HCT116 (cell line): ENCODE measurements around the gene FREM1.

ENCODE experiments used
- CEBPB ChIP-seq: IDR thresholded peaks from 2 replicates; pipeline ENCODE4 v1.6.1; 2012; ENCODE audit warnings: low read depth
- CTCF ChIP-seq, 3 experiments: fragments of 200-600 bp in 1 of 3; sonication (generic) in 1 of 3; IDR thresholded peaks in 2 of 3; conservative IDR thresholded peaks in 1 of 3; 2 replicates each; pipeline ENCODE4 v1.5.1; 2012 to 2017; ENCODE audit warnings: low read depth in 2 of 3, low read length in 2 of 3, antibody characterized with exemption in 1 of 3, borderline replicate concordance in 1 of 3, control low read depth in 1 of 3, mild to moderate bottlenecking in 1 of 3, mixed read lengths in 1 of 3, mixed run types in 1 of 3, moderate library complexity in 1 of 3; ENCODE audit not compliant: insufficient read depth in 1 of 3
- EGR1 ChIP-seq: IDR thresholded peaks from 2 replicates; pipeline ENCODE4 v1.6.1; 2012; ENCODE audit warnings: low read depth
- EZH2 ChIP-seq: fragments of 200-600 bp; sonication (generic); IDR thresholded peaks from 2 replicates; pipeline ENCODE4 v1.6.1; 2017; ENCODE audit warnings: antibody characterized with exemption, mixed run types
- MAX ChIP-seq: IDR thresholded peaks from 2 replicates; pipeline ENCODE4 v1.6.1; 2012
- POLR2A ChIP-seq: IDR thresholded peaks from 2 replicates; pipeline ENCODE4 v1.7.0; 2011; ENCODE audit warnings: borderline replicate concordance; ENCODE audit not compliant: insufficient read depth, insufficient read length; ENCODE audit errors: extremely low read depth
- POLR2AphosphoS5 ChIP-seq: IDR thresholded peaks from 2 replicates; pipeline ENCODE4 v1.6.1; 2011; ENCODE audit warnings: mild to moderate bottlenecking, low read depth, low read length, moderate library complexity
- RAD21 ChIP-seq: IDR thresholded peaks from 2 replicates; pipeline ENCODE4 v1.6.1; 2012; ENCODE audit warnings: low read depth, mild to moderate bottlenecking
- SIN3A ChIP-seq: IDR thresholded peaks from 2 replicates; pipeline ENCODE4 v1.6.1; 2012; ENCODE audit warnings: low read depth
- YY1 ChIP-seq: IDR thresholded peaks from 2 replicates; pipeline ENCODE4 v1.6.1; 2011; ENCODE audit warnings: low read length, low read depth, moderate library complexity, mild to moderate bottlenecking; ENCODE audit not compliant: insufficient replicate concordance; ENCODE audit errors: extremely low read depth
- ZNF274 ChIP-seq: fragments of 200-500 bp; sonication (Bioruptor generic); IDR thresholded peaks from 2 replicates; pipeline ENCODE4 v1.6.1; 2014; ENCODE audit warnings: mild to moderate bottlenecking, low read depth, low read length, inconsistent platforms
- TF ChIP-seq, protein P1 (sequence below): IDR thresholded peaks from 2 replicates; pipeline ENCODE4 v1.6.1; 2012; ENCODE audit warnings: low read depth

DNA sequence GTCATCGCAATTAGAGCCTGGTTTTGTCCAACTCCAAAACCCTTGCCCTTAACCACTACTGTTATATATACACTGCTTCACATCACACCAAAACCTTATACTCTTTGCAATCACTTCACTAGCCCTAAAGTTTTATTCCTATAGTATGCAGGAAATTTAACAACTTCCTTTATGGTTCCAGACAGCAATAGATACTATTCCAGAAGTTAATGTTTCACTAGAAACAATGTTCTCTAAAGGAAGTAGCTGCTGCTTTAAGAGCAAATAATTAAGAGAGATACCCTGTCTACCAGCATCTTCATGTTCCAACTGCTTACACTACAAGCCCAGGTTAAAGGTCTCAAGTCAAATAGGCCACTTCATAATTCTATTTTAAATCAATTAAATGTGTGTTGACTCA lies 22.0 kb downstream of the FREM1 start:
- TF ChIP-seq POLR2A (no peak), CTCF (IDR thresholded peaks at IDR 0.05 in 2 of 3, conservative IDR thresholded peaks at IDR 0.05 in 1 of 3; ENCODE audit: borderline replicate concordance in 1 of 3, insufficient read depth in 1 of 3, low read depth in 2 of 3, low read length in 2 of 3) (no peak), EZH2 (no peak), MAX (no peak), ZNF274 (no peak), CEBPB (no peak), YY1 (no peak), EGR1 (no peak), SIN3A (no peak), RAD21 (no peak), POLR2AphosphoS5 (no peak)
- TF ChIP-seq, protein P1, sequence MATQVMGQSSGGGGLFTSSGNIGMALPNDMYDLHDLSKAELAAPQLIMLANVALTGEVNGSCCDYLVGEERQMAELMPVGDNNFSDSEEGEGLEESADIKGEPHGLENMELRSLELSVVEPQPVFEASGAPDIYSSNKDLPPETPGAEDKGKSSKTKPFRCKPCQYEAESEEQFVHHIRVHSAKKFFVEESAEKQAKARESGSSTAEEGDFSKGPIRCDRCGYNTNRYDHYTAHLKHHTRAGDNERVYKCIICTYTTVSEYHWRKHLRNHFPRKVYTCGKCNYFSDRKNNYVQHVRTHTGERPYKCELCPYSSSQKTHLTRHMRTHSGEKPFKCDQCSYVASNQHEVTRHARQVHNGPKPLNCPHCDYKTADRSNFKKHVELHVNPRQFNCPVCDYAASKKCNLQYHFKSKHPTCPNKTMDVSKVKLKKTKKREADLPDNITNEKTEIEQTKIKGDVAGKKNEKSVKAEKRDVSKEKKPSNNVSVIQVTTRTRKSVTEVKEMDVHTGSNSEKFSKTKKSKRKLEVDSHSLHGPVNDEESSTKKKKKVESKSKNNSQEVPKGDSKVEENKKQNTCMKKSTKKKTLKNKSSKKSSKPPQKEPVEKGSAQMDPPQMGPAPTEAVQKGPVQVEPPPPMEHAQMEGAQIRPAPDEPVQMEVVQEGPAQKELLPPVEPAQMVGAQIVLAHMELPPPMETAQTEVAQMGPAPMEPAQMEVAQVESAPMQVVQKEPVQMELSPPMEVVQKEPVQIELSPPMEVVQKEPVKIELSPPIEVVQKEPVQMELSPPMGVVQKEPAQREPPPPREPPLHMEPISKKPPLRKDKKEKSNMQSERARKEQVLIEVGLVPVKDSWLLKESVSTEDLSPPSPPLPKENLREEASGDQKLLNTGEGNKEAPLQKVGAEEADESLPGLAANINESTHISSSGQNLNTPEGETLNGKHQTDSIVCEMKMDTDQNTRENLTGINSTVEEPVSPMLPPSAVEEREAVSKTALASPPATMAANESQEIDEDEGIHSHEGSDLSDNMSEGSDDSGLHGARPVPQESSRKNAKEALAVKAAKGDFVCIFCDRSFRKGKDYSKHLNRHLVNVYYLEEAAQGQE: no peak
